ENCODE measurements around the gene DPP9. TPM values are rescaled to one million over a fixed set of nuclear protein-coding genes. Genes with fewer than 3 reads are reported as not detected.

The DPP9 gene
- 10 to 100 TPM; 67.9 to 73.8 TPM for total RNA-seq

DNA sequence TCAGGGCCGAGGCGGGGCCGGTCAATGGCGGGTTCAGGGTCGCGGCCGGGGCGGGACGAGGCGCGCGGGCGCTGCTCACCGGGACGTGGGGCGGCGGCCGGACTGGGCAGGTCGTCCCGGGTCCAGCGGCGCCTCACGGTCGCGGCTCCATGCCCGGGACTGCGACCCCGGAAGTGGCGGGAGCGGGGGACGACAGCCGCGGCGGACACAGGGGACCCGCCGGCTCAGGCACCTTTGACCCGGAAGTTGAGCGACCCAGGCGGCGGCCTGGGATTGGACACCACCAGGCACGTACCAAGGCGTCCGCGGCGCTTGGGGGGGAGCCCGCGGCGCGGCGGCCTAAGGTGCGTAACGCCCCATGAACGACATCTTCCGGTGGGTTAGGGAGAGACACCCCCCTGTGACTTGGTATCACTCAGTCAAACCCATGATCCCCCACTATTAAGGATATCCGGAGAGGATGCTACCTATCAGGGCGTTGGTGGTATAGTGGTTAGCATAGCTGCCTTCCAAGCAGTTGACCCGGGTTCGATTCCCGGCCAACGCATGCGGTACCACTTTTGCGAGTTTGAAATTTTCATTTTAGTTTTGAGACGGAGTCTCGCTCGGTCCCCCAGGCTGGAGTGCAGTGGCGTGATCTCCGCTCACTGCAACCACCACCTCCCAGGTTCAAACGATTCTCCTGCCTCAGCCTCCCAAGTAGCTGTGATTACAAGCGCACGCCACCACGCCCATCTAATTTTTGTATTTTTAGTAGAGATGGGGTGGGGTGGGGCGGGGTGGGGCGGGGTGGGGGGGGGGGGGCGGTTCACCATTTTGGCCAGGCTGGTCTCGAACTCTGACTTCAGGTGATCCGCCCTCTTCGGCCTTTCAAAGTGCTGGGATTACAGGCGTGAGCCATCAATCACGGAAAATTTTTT, at the start of gene DPP9:
DPP9 (minus strand) TSS at position 248 of the 920 bp plus-strand sequence. CDS start 3,936 bp downstream, outside the sequence.
- Histone ChIP-seq H3K36me3 (peaks cover 12% of the 10 kb centered on the region), H3K4me3 (peak within 1 kb of the TSS; percentile 100), H3K4me1 (ENCODE audit: control insufficient read depth in 1 of 2, low read depth in 2 of 2) (peaks cover 12 to 21% of the 10 kb centered on the region in 2 donors), H3K27me3 (replicated peaks; ENCODE audit: insufficient read depth) (no peaks in the 10 kb centered on the region), H3K9me3 (no peaks in the 10 kb centered on the region), H3K27ac (peak within 1 kb of the TSS; percentile 88 to 94)
- ATAC-seq (ENCODE audit: insufficient number of reproducible peaks, low FRiP score, low read depth) = peak; percentile 93
- TF ChIP-seq CTCF (IDR thresholded peaks at IDR 0.05) = no peak
- DNase-seq (ENCODE audit: low spot score) = peak; percentile 82

- H3K4me3 ChIP-seq = no peak overlapping the region
- no peak overlapping the region for H3K27ac ChIP-seq
- ATAC-seq (ENCODE audit: insufficient number of reproducible peaks, low FRiP score, low read depth) = no peak
Measured at GRCh38 chr19:4773047-4773640, 49.5 kb upstream of the DPP9 start.

GRCh38 chr19:4772566-4772965, 48.9 kb upstream of the DPP9 start:
- no peak overlapping the region for H3K27ac ChIP-seq
- ATAC-seq (ENCODE audit: insufficient number of reproducible peaks, low FRiP score, low read depth) (no peak), DNase-seq (ENCODE audit: low spot score) (no peak)
- no peaks in the 10 kb centered on the region for H3K9me3 ChIP-seq
- TF ChIP-seq CTCF (IDR thresholded peaks at IDR 0.05) = no peak
- no peak overlapping the region for H3K4me3 ChIP-seq
- H3K4me1 ChIP-seq (ENCODE audit: control insufficient read depth in 1 of 2, low read depth in 2 of 2) = no peaks in the 10 kb centered on the region
- no peaks in the 10 kb centered on the region for H3K36me3 ChIP-seq
- H3K27me3 ChIP-seq (replicated peaks; ENCODE audit: insufficient read depth) = no peaks in the 10 kb centered on the region

More at GRCh38 chr19:4773047-4773640, 49.5 kb upstream of the DPP9 start:
- no peaks in the 10 kb centered on the region for H3K9me3 ChIP-seq
- no peaks in the 10 kb centered on the region for H3K4me1 ChIP-seq (ENCODE audit: control insufficient read depth in 1 of 2, low read depth in 2 of 2)
- no peak for TF ChIP-seq CTCF (IDR thresholded peaks at IDR 0.05)
- H3K36me3 ChIP-seq = no peaks in the 10 kb centered on the region
- H3K27me3 ChIP-seq (replicated peaks; ENCODE audit: insufficient read depth) = no peaks in the 10 kb centered on the region
- DNase-seq (ENCODE audit: low spot score) = no peak

- no peak overlapping the region for H3K4me3 ChIP-seq
- ATAC-seq (ENCODE audit: insufficient number of reproducible peaks, low FRiP score, low read depth) (peak; percentile 62), DNase-seq (ENCODE audit: low spot score) (peak; percentile 45)
- H3K9me3 ChIP-seq = no peaks in the 10 kb centered on the region
- H3K27me3 ChIP-seq (replicated peaks; ENCODE audit: insufficient read depth) = no peaks in the 10 kb centered on the region
- no peak for TF ChIP-seq CTCF (IDR thresholded peaks at IDR 0.05)
- H3K4me1 ChIP-seq (ENCODE audit: control insufficient read depth in 1 of 2, low read depth in 2 of 2) = no peaks in the 10 kb centered on the region
- H3K27ac ChIP-seq = no peak overlapping the region
- H3K36me3 ChIP-seq = no peaks in the 10 kb centered on the region
Measured at GRCh38 chr19:4768934-4769777, 45.5 kb upstream of the DPP9 start.

GRCh38 chr19:4764393-4764660, 40.7 kb upstream of the DPP9 start:
- no peaks in the 10 kb centered on the region for H3K27me3 ChIP-seq (replicated peaks; ENCODE audit: insufficient read depth)
- no peaks in the 10 kb centered on the region for H3K9me3 ChIP-seq
- ATAC-seq (ENCODE audit: insufficient number of reproducible peaks, low FRiP score, low read depth) (no peak), DNase-seq (ENCODE audit: low spot score) (no peak)
- no peaks in the 10 kb centered on the region for H3K36me3 ChIP-seq
- H3K27ac ChIP-seq = no peak overlapping the region
- no peak for TF ChIP-seq CTCF (IDR thresholded peaks at IDR 0.05)
- H3K4me3 ChIP-seq = no peak overlapping the region
- peaks cover 0 to 10% of the 10 kb centered on the region in 2 donors for H3K4me1 ChIP-seq (ENCODE audit: control insufficient read depth in 1 of 2, low read depth in 2 of 2)

Measured in thoracic aorta (tissue), 2 donors.